Subcutaneous abdominal adipose tissue (tissue), 5 donors: ENCODE measurements around the gene TPMT.
"Not testable (repeated sequence)": the region's sequence is repeated elsewhere in the genome, so short reads cannot be mapped to it uniquely, and the experiment has no call there.

Experiments
- H3K27ac ChIP-seq: one replicate; pipeline ENCODE4 v1.7.0; 2013; ENCODE audit warnings: low read depth, mild to moderate bottlenecking, inconsistent platforms, low read length, moderate library complexity
- H3K27me3 ChIP-seq, 5 donors: one replicate each; pipeline ENCODE4 v1.7.0; 2013; ENCODE audit warnings: low read length in 5 of 5, inconsistent platforms in 1 of 5; ENCODE audit not compliant: control insufficient read depth in 5 of 5, insufficient read depth in 4 of 5
- H3K36me3 ChIP-seq, 5 donors: one replicate each; pipeline ENCODE4 v1.7.0; 2013; ENCODE audit warnings: low read length in 5 of 5; ENCODE audit not compliant: control insufficient read depth in 5 of 5, insufficient read depth in 5 of 5
- H3K4me1 ChIP-seq, 5 donors: one replicate each; pipeline ENCODE4 v1.7.0; 2013; ENCODE audit warnings: low read length in 5 of 5, mild to moderate bottlenecking in 3 of 5, moderate library complexity in 1 of 5; ENCODE audit not compliant: control insufficient read depth in 5 of 5, insufficient read depth in 5 of 5
- H3K4me3 ChIP-seq, 5 donors: one replicate each; pipeline ENCODE4 v1.7.0; 2013; ENCODE audit warnings: low read length in 5 of 5, low read depth in 1 of 5
- H3K9ac ChIP-seq, 5 donors: one replicate each; pipeline ENCODE4 v1.7.0; 2013; ENCODE audit warnings: low read length in 5 of 5, mild to moderate bottlenecking in 4 of 5, moderate library complexity in 3 of 5
- H3K9me3 ChIP-seq, 5 donors: one replicate each; pipeline ENCODE4 v1.7.0; 2013; ENCODE audit warnings: low read length in 5 of 5; ENCODE audit not compliant: control insufficient read depth in 5 of 5
- donor health status: healthy.
- donor health status: healthy.
- donor health status: healthy.
- donor health status: healthy.
- donor health status: healthy.

TPMT gene

DNA sequence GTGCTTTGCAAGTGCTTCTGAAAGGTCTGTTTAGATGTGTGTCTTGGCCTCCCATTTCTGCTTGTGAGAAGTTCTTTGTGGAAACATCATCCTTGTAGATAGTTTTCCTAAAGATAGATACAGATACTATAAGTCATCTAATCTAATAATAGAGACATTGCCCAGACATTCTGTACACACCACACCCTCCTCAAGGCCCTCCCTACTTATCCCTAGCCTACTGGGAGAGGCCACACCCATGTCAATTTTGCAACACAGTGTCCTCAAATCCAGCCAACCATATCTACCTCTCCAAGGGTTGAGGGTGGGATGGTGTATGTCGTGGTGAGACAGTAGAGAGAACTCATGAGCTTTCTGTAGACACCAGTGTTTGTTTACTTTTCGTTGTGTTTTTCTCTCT is 6.6 kb upstream of the TPMT start:
- H3K4me3 ChIP-seq: no peak overlapping the region
- no peak overlapping the region for H3K9ac ChIP-seq
- no peaks in the 10 kb centered on the region for H3K9me3 ChIP-seq
- no peaks in the 10 kb centered on the region for H3K27me3 ChIP-seq
- no peak overlapping the region for H3K27ac ChIP-seq
- H3K36me3 ChIP-seq: peaks cover 17 to 45% (median 27%) of the 10 kb centered on the region in 5 donors
- peaks cover 0 to 2% (median 0%) of the 10 kb centered on the region in 5 donors for H3K4me1 ChIP-seq

DNA sequence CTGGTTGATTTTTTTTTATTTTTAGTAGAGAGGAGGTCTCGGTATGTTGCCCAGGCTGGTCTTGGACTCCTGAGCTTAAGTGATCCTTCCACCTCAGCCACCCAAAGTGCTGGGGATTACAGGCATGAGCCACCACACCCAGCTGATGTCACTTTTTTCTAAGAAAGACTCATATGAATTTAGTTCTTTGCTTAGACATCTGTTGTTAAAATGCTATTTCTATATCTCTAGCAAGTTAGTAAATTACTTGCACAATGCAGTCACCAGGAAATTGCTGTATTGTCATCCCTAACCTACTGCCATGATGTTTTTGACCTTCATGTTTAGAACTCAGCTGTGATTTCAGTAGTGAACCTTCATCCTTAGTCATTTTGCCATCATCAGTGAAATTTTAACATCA is 6.0 kb upstream of the TPMT start:
- Histone ChIP-seq H3K9me3 (no peaks in the 10 kb centered on the region), H3K9ac (no peak overlapping the region), H3K4me1 (peaks cover 0 to 7% (median 5%) of the 10 kb centered on the region in 5 donors), H3K27ac (no peak overlapping the region), H3K36me3 (peaks cover 13 to 40% (median 26%) of the 10 kb centered on the region in 5 donors), H3K27me3 (no peaks in the 10 kb centered on the region), H3K4me3 (no peak overlapping the region)

DNA sequence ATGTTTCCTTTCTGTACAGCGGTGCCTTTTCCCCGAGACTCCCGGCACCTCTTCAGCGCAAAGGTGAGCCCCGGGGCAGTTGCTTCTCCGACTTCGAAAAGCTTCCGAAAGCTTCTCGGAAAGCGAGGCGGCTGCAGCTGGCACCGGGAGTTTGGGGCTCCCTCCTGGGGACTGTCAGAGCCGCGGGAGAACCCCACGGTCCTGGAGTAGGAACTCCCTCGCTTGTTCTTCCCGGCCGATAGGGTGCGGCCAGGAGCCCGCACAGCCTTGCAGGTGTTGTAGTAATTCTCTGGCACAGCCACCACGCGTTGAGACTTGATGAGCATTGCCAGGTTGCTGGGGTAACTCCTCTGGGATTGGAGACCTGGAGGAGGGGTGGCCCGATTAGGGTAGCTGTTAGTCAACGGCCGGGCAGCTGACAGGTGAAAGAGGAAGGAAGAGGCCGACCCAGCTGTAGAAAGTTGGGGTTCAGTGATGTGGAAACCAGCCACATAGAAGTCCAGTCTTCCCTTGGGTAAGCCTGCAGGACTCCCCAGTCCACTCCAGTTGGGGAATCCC is 1.1 kb upstream of the TPMT start:
- Histone ChIP-seq H3K27ac (peak overlapping the region; percentile 50), H3K27me3 (no peaks in the 10 kb centered on the region), H3K36me3 (peaks cover under 1 to 7% (median 2%) of the 10 kb centered on the region in 5 donors), H3K9ac (peak overlapping the region in 4 of 5 donors; percentile 77 to 88 (median 78)), H3K4me3 (peak overlapping the region; percentile 76 to 96 (median 94)), H3K9me3 (no peaks in the 10 kb centered on the region), H3K4me1 (peaks cover 0 to 27% (median 21%) of the 10 kb centered on the region in 5 donors)

DNA sequence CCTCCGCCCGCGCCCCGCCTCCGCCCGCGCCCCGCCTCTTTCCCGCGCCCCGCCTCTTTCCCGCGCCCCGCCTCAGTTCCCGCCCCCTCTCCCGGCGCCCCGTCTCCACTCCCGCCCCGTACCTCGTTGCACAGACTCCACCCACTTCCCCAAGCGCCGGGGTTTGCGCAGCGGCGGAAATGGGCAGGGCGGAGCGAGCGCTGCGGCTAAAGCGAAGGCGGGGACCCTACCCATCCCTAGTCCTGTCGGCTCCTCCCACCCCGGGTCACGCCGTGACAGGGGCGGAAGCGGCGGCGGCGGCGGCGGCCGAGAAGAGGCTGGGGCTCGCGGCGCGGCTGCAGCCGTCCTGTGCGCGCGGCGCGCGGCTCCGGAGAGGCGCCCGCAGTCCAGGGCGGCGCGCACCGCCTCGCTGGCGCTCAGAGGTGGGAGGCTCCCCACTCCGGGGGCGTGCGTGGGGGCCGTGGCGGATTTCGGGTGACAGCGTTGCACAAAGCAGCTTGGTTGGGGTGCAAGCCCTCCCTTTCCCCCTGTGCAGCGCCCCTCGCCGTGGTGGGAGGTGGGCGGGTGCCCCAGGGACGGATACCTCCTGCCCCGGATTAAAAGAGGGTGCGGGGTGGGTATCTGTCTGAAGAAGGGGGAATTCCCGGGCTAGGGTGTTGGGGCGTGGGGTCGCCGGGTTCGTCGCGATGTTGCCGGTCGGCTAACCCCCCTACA is 430 bp upstream of the TPMT start, which contains the start of gene KDM1B:
TSS of gene KDM1B (plus strand) at position 273 of the 714 bp plus-strand sequence. CDS start 4,474 bp downstream, outside the sequence.
- H3K9ac ChIP-seq: peak within 1 kb of the TSS; percentile 44 to 91 (median 86)
- H3K4me3 ChIP-seq: peak within 1 kb of the TSS; percentile 94 to 97 (median 96)
- H3K27ac ChIP-seq: peak within 1 kb of the TSS; percentile 50

DNA sequence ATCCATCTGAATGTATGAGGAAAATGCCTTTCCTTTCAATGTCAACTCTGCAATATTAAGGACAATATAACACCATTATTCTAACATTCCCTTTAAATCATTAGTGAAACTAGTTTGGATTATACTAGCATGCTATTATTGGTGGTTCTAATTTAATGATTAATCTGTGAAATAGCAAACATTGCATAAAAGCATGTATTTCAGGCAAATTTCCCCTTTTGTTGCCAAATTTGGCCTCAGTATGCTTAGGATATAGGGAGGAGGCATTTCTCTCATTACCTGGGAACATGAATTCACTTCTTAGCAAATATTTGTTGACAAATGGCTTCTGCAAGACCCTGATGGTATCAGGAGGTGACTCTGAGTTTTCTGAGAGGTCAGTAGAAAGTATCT is 1.6 kb downstream of the TPMT start:
- Histone ChIP-seq H3K36me3 (peaks cover 0 to 3% (median 0%) of the 10 kb centered on the region in 5 donors), H3K27ac (no peak overlapping the region), H3K4me1 (peaks cover 0 to 27% (median 21%) of the 10 kb centered on the region in 5 donors), H3K4me3 (no peak overlapping the region), H3K9me3 (no peaks in the 10 kb centered on the region), H3K9ac (no peak overlapping the region), H3K27me3 (no peaks in the 10 kb centered on the region)

More for the DNA sequence above, 430 bp upstream of the TPMT start, which contains the start of gene KDM1B:
- peaks cover 0 to 5% (median 0%) of the 10 kb centered on the region in 5 donors for H3K36me3 ChIP-seq
- H3K9me3 ChIP-seq: no peaks in the 10 kb centered on the region
- H3K27me3 ChIP-seq: no peaks in the 10 kb centered on the region
- H3K4me1 ChIP-seq: peaks cover 0 to 27% (median 21%) of the 10 kb centered on the region in 5 donors

GRCh38 chr6:18151801-18152200 is 3.1 kb downstream of the TPMT start:
- Histone ChIP-seq H3K4me3 (no peak overlapping the region), H3K9ac (no peak overlapping the region), H3K36me3 (peaks cover 0 to 5% (median 0%) of the 10 kb centered on the region in 5 donors), H3K9me3 (no peaks in the 10 kb centered on the region), H3K4me1 (peaks cover 0 to 27% (median 21%) of the 10 kb centered on the region in 5 donors), H3K27ac (no peak overlapping the region), H3K27me3 (no peaks in the 10 kb centered on the region)

DNA sequence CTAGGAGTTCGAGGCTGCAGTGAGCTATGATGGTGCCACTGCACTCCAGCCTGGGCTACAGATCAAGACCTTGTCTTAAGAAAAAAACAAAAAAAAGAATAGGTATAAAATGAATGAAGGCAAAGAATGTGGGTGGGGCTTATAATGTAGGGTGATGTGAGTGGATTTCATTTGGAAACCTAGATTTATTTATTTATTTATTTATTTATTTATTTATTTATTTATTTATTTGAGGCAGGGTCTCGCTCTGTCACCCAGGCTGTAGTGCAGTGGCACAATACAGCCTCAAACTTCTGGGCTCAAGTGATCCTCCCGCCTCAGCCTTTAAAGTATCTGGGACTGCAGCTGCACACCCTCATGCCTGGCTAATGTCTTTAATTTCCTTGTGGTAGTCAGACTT is 3.5 kb downstream of the TPMT start:
- H3K27ac ChIP-seq, H3K9ac ChIP-seq, H3K27me3 ChIP-seq, H3K36me3 ChIP-seq, H3K4me3 ChIP-seq, H3K9me3 ChIP-seq: not testable (repeated sequence)
- peaks cover 0 to 26% (median 21%) of the 10 kb centered on the region in 5 donors for H3K4me1 ChIP-seq

DNA sequence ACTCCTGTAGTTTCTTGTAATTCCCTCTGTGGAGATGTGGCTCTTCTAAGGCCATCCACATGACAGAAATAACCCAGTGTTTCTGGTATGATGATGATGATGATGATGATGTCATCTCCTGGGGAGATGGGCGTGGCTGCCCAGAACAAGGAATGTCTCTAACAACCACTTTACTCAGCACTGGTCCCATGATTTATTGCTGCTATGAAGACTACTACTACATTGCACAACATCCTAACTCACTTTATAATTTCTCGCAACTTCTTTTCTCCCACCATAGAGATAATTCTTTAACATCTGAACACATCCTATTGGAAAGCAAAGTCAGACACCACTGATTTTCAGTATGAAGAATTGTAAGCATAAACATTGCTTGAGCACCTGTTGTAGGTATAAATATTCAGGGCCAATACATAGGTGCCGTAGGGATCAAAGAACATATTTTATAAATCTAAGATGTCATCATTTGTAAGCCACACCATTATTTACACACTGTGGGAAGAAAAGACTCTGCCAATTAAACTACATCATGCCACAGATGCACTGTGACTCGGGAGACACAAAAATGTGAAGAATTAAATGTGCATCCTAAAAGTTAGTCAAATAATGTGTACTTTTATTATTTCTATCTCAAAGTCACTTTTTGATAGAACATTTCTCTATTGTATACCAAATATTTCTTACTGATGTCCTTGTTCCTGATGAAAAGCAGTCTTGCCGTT is 6.4 kb downstream of the TPMT start:
- Histone ChIP-seq H3K4me3 (no peak overlapping the region), H3K9me3 (no peaks in the 10 kb centered on the region), H3K27me3 (no peaks in the 10 kb centered on the region), H3K36me3 (peaks cover 0 to 11% (median 0%) of the 10 kb centered on the region in 5 donors), H3K9ac (no peak overlapping the region), H3K27ac (no peak overlapping the region), H3K4me1 (peaks cover 0 to 4% (median 3%) of the 10 kb centered on the region in 5 donors)

GRCh38 chr6:18147616-18148015 is 7.3 kb downstream of the TPMT start:
- Histone ChIP-seq H3K4me1 (no peaks in the 10 kb centered on the region), H3K27me3 (no peaks in the 10 kb centered on the region), H3K27ac (no peak overlapping the region), H3K9me3 (no peaks in the 10 kb centered on the region), H3K4me3 (no peak overlapping the region), H3K9ac (no peak overlapping the region), H3K36me3 (peaks cover 1 to 17% (median 4%) of the 10 kb centered on the region in 5 donors)

DNA sequence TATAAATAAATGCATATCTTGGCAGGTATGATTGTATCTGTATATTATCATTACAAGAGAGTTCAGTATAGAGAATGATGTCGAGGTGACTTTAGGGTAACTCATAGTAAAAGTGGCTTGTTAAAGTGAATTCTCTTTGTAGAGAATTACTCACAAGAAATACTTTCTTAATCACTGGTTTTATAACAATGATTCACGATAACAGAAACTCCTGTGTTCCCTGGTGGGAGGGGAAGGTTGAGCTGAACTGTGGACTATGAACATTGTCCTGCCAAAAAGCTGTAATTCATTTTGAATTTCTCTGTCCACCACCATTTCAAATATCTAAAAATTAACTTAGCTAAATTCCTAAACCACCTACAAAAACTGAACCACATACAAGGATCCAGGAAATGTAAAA is 7.7 kb downstream of the TPMT start:
- Histone ChIP-seq H3K4me1 (no peaks in the 10 kb centered on the region), H3K36me3 (peaks cover 4 to 18% (median 8%) of the 10 kb centered on the region in 5 donors), H3K27ac (no peak overlapping the region), H3K4me3 (no peak overlapping the region), H3K27me3 (no peaks in the 10 kb centered on the region), H3K9me3 (no peaks in the 10 kb centered on the region), H3K9ac (no peak overlapping the region)
